ENCODE data around the gene PLXNC1.

DNA sequence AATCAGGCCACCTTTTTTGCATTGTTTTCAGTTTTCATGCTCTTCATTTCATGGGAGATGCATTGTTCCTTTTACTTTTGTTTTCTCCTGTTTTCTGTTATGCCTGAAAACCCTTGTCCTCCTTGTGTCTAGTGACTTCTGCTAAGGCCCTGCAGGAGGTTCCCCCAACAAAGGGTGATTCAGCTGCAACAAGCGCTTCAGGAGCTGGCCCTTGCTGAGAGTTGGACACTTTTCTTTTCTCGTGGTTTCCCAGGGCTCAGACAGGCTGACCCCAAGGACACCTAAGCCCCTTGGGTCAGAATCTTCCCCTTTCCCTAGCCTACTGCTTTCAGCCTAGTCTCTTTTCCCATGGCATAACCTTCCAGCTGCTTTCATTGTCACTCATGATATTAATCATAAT is 98.9 kb downstream of the PLXNC1 start:
- TF ChIP-seq RBBP5 (IDR thresholded peaks at IDR 0.05; ENCODE audit: borderline replicate concordance, low read depth, low read length) = no peak
- no peak for TF ChIP-seq TEAD4 (IDR thresholded peaks at IDR 0.05; ENCODE audit: low read depth, low read length)
- no peak for TF ChIP-seq EGR1 (IDR thresholded peaks at IDR 0.05; ENCODE audit: borderline replicate concordance, low read depth, low read length)
- TF ChIP-seq, protein P1, sequence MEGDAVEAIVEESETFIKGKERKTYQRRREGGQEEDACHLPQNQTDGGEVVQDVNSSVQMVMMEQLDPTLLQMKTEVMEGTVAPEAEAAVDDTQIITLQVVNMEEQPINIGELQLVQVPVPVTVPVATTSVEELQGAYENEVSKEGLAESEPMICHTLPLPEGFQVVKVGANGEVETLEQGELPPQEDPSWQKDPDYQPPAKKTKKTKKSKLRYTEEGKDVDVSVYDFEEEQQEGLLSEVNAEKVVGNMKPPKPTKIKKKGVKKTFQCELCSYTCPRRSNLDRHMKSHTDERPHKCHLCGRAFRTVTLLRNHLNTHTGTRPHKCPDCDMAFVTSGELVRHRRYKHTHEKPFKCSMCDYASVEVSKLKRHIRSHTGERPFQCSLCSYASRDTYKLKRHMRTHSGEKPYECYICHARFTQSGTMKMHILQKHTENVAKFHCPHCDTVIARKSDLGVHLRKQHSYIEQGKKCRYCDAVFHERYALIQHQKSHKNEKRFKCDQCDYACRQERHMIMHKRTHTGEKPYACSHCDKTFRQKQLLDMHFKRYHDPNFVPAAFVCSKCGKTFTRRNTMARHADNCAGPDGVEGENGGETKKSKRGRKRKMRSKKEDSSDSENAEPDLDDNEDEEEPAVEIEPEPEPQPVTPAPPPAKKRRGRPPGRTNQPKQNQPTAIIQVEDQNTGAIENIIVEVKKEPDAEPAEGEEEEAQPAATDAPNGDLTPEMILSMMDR (IDR thresholded peaks at IDR 0.05; ENCODE audit: control extremely low read depth in 1 of 3, insufficient read depth in 1 of 3, low read depth in 1 of 3, low read length in 3 of 3) = no peak
- TF ChIP-seq POLR2A (IDR thresholded peaks at IDR 0.05; ENCODE audit: control extremely low read depth in 1 of 2, low read depth in 2 of 2, low read length in 2 of 2) = no peak
- no peak for TF ChIP-seq RFX5 (IDR thresholded peaks at IDR 0.05; ENCODE audit: borderline replicate concordance, low read depth, low read length)
- TF ChIP-seq SIN3A (conservative IDR thresholded peaks at IDR 0.05 in 1 of 2, IDR thresholded peaks at IDR 0.05 in 1 of 2; ENCODE audit: low read depth in 1 of 2, low read length in 2 of 2) = no peak
- no peak for TF ChIP-seq CEBPB (IDR thresholded peaks at IDR 0.05; ENCODE audit: low read depth, low read length)
- no peak for TF ChIP-seq FOSL1 (IDR thresholded peaks at IDR 0.05; ENCODE audit: insufficient read depth, low read depth, low read length)
- TF ChIP-seq, protein P2, sequence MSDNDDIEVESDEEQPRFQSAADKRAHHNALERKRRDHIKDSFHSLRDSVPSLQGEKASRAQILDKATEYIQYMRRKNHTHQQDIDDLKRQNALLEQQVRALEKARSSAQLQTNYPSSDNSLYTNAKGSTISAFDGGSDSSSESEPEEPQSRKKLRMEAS (IDR thresholded peaks at IDR 0.05) = no peak
- no peak for TF ChIP-seq RNF2 (IDR thresholded peaks at IDR 0.05; ENCODE audit: borderline replicate concordance, low read depth, low read length, missing control alignments, poor library complexity, severe bottlenecking)
